Measurements from ENCODE around the gene ACTRT2. TPM values are rescaled to one million over a fixed set of nuclear protein-coding genes. Genes with fewer than 3 reads are reported as not detected.

The ACTRT2 gene
- total and polyA plus RNA-seq, 2 experiments from 2014 or later = not detected

GRCh38 chr1:2985067-2985561 is 36.2 kb upstream of the ACTRT2 start:
- H3K4me2 ChIP-seq = no peak overlapping the region
- TF ChIP-seq CTCF (IDR thresholded peaks at IDR 0.05; ENCODE audit: poor library complexity) (no peak), EZH2 (IDR thresholded peaks at IDR 0.05; ENCODE audit: borderline replicate concordance) (no peak), EZH2phosphoT487 (IDR thresholded peaks at IDR 0.05; ENCODE audit: low read depth, severe bottlenecking, unreplicated experiment) (no peak)
- no peaks in the 10 kb centered on the region for H4K20me1 ChIP-seq (ENCODE audit: insufficient read depth, poor library complexity, severe bottlenecking)
- H3K27ac ChIP-seq = no peak overlapping the region
- 86% methylated on average over 17 of the region's 17 CpGs for WGBS (ENCODE audit: low lambda C conversion rate, missing lambda C conversion rate)
- no peak overlapping the region for H3K4me3 ChIP-seq
- no peak for DNase-seq (ENCODE audit: low spot score)
- H2AFZ ChIP-seq = no peak overlapping the region
- no peaks in the 10 kb centered on the region for H3K79me2 ChIP-seq
- no peaks in the 10 kb centered on the region for H3K27me3 ChIP-seq
- H3K36me3 ChIP-seq (replicated peaks; ENCODE audit: insufficient read depth, low read depth) = no peaks in the 10 kb centered on the region
- H3K9me2 ChIP-seq (replicated peaks; ENCODE audit: insufficient read depth) = no peaks in the 10 kb centered on the region
- no peaks in the 10 kb centered on the region for H3K4me1 ChIP-seq (ENCODE audit: insufficient read depth)
- H3K9me3 ChIP-seq (ENCODE audit: low read depth) = no peaks in the 10 kb centered on the region

DNA sequence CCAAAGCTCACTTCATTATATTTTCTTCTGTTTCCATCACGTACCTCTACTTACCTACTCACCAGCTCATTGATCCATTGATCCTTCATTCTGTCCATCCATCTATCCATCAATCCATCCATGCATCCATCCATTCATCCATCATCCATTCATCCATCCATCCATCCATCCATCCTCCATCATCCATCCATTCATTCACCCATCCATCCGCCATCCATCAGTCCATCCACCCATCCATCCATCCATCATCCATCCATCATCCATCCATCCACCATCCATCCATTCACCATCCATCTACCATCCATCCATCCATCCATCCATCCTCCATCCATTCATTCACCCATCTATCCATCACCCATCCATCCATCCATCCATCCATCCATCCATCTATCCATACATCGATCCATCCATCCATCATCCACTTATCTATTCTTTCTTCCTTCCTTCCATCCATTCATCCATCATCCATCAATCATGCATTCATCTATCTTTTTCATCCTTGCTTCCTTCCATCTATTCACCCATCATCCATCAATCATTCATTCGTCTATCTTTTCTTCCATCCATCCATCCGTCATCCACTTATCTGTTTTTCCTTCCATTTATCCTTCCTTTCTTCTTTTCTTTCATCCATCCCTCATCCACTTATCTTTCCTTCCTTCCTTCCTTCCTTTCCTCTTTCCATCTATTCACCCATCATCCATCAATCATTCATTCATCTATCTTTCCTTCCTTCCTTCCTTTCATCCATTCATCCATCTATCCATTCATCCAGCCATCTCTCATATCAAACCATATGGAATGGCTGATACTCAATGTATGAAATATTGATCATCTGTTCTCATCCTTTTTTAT is 35.3 kb upstream of the ACTRT2 start:
- no peaks in the 10 kb centered on the region for H3K79me2 ChIP-seq
- H4K20me1 ChIP-seq (ENCODE audit: insufficient read depth, poor library complexity, severe bottlenecking) = no peaks in the 10 kb centered on the region
- TF ChIP-seq EZH2phosphoT487 (IDR thresholded peaks at IDR 0.05; ENCODE audit: low read depth, severe bottlenecking, unreplicated experiment) = no peak
- no peak for TF ChIP-seq CTCF (IDR thresholded peaks at IDR 0.05; ENCODE audit: poor library complexity)
- TF ChIP-seq EZH2 (IDR thresholded peaks at IDR 0.05; ENCODE audit: borderline replicate concordance) = no peak
- 87% methylated on average over 4 of the region's 5 CpGs for WGBS (ENCODE audit: low lambda C conversion rate, missing lambda C conversion rate)
- DNase-seq (ENCODE audit: low spot score) = no peak
- H3K36me3 ChIP-seq (replicated peaks; ENCODE audit: insufficient read depth, low read depth) = no peaks in the 10 kb centered on the region
- H2AFZ ChIP-seq = no peak overlapping the region
- H3K27ac ChIP-seq = no peak overlapping the region
- H3K9me3 ChIP-seq (ENCODE audit: low read depth) = no peaks in the 10 kb centered on the region
- no peak overlapping the region for H3K4me2 ChIP-seq
- H3K9me2 ChIP-seq (replicated peaks; ENCODE audit: insufficient read depth) = no peaks in the 10 kb centered on the region
- no peaks in the 10 kb centered on the region for H3K4me1 ChIP-seq (ENCODE audit: insufficient read depth)
- H3K4me3 ChIP-seq = no peak overlapping the region
- no peaks in the 10 kb centered on the region for H3K27me3 ChIP-seq

- Histone ChIP-seq H2AFZ (no peak overlapping the region), H3K9me2 (replicated peaks; ENCODE audit: insufficient read depth) (no peaks in the 10 kb centered on the region), H3K36me3 (replicated peaks; ENCODE audit: insufficient read depth, low read depth) (no peaks in the 10 kb centered on the region), H4K20me1 (ENCODE audit: insufficient read depth, poor library complexity, severe bottlenecking) (no peaks in the 10 kb centered on the region), H3K9me3 (ENCODE audit: low read depth) (no peaks in the 10 kb centered on the region), H3K27ac (no peak overlapping the region), H3K27me3 (no peaks in the 10 kb centered on the region), H3K4me3 (no peak overlapping the region), H3K4me2 (no peak overlapping the region), H3K79me2 (no peaks in the 10 kb centered on the region), H3K4me1 (ENCODE audit: insufficient read depth) (no peaks in the 10 kb centered on the region)
- 70% methylated on average over 10 of the region's 10 CpGs for WGBS (ENCODE audit: low lambda C conversion rate, missing lambda C conversion rate)
- TF ChIP-seq CTCF (IDR thresholded peaks at IDR 0.05; ENCODE audit: poor library complexity) (no peak), EZH2 (IDR thresholded peaks at IDR 0.05; ENCODE audit: borderline replicate concordance) (no peak), EZH2phosphoT487 (IDR thresholded peaks at IDR 0.05; ENCODE audit: low read depth, severe bottlenecking, unreplicated experiment) (no peak)
- no peak for DNase-seq (ENCODE audit: low spot score)
Observed at GRCh38 chr1:2986549-2987305, 34.5 kb upstream of the ACTRT2 start.

Measured in hepatocyte (in vitro differentiated cells).